ENCODE measurements around the gene DPYSL5.
A peak's percentile ranks its signal among the peaks of the same experiment; 100 is the strongest.
"Not testable (repeated sequence)": the region's sequence is repeated elsewhere in the genome, so short reads cannot be mapped to it uniquely, and the experiment has no call there.

DPYSL5 gene

DNA sequence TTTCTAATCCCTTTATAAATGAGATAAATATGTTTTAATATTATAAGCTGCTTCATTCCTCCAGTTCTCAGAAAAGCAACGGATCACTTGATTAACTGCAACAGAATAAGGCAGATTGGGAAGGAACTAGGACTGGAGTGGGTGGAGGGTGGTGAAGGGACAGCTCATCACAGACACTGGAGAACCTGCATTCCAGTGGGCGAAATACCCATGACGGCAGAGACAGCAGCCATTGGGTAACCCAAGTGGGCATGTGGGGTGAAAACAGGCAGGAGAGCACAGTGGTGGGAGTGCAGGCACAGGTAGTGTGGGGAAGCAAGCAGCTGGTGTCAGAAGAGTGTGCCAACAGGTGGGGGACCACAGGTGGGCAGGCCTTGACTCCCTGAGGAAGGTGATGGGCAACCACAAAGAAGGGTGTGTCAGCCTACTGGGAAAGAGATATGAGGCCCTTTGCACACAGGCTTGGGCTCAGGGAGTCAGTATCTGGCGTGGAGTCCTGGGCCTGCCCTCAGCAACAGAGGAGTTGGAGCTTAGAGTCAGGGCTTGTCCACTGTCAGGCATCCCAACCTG lies 27.2 kb downstream of the DPYSL5 start:
- DNase-seq (ENCODE audit: low spot score) = no peak

DNA sequence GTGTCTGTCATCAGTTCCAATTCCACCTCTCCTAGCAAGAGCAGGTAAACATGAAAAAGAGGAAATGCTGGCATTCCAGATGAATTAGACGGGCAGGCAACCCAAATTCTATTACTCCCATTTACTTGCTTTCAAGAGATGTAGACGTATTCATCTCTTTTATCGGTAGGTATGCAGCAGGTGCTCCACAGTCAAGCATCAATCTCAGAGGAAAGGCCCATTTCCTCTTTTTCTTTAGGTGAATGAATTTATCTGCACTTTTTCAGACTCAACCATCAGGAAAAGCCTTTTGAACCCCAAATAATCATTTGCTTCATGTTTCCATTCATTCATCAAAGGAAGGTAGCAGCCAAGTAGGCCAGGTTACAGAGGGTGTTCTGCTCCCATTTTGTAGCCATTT lies 27.9 kb downstream of the DPYSL5 start:
- DNase-seq (ENCODE audit: low spot score) = no peak

DNA sequence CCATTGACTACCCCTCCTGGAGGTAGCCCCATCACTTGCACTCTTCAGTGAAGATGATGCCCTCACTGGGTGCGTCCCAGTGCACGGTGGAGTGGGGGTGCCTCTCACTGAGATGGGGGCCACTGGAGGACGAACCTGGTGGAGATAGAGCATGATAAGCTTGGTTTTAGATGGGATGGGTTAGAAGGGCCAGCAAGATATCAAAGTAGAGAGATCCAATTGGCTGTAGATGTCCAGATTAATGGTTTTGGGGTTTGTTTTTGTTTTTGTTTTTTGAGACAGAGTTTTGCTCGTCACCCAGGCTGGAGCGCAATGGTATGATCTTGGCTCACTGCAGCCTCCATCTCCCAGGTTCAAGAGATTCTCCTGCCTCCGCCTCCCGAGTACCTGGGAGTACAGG lies 28.3 kb downstream of the DPYSL5 start:
- DNase-seq (ENCODE audit: low spot score) = no peak

DNA sequence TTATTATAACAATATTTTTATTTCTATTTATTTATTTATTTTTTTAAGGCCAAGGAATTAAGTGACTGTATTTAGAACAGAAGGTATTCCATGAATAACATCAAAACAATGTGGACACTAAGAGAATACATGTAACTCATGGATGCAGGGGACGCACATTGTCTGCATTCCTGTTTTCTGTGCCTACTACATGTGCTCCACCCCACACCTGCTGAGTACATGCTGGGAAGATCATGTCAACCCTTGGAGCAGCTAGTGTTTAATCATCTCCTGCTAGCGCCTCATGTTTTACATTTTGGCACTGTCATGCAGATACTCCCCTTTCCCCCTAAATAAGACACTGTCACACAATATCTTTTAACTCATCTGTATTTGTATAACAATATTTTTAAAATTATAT lies 29.3 kb downstream of the DPYSL5 start:
- no peak for DNase-seq (ENCODE audit: low spot score)

- DNase-seq (ENCODE audit: low spot score) = no peak
These were observed 32.2 kb downstream of the DPYSL5 start for GRCh38 chr2:26880161-26880560.

- DNase-seq (ENCODE audit: low spot score) = no peak
These were observed 33.0 kb downstream of the DPYSL5 start for GRCh38 chr2:26880910-26881435.

DNA sequence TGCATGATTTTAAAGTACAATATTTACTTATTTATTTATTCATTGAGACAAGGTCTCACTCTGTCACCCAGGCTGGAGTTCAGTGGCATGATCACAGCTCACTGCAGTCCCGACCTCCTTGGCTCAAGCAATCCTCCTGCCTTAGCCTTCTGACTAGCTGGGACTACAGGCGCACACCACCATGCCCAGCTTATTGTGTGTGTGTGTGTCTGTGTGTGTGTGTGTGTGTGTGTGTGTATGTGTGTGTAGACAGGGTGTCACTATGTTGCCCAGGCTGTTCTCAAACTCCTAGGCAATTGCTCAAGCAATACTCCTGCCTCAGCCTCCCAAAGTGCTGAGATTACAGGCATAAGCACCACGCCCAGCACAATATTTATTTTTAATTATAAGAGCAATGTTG lies 34.3 kb downstream of the DPYSL5 start:
- not testable (repeated sequence) for DNase-seq (ENCODE audit: low spot score)

GRCh38 chr2:26883956-26884355 lies 36.0 kb downstream of the DPYSL5 start:
- DNase-seq (ENCODE audit: low spot score) = no peak

DNA sequence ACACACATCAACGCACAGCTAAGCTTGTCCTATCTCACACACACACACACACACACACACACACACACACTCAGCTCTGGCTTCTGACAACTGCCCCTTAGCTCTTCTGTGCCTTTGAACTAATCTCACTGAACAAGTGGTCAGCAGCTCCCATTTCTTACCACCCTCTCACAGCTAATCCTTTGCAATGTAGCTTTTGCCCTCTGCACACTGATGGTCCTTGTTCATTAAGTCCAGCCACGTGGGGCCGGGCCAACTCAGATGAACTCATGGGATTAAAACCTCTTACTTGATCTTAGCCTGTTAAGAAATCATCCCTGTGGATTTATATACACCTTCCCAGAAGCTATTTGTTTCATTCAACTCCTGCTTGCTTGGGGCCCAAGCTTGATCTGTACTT lies 36.6 kb downstream of the DPYSL5 start:
- no peak for DNase-seq (ENCODE audit: low spot score)

GRCh38 chr2:26885651-26886329 lies 37.9 kb downstream of the DPYSL5 start:
- DNase-seq (ENCODE audit: low spot score) = no peak

DNA sequence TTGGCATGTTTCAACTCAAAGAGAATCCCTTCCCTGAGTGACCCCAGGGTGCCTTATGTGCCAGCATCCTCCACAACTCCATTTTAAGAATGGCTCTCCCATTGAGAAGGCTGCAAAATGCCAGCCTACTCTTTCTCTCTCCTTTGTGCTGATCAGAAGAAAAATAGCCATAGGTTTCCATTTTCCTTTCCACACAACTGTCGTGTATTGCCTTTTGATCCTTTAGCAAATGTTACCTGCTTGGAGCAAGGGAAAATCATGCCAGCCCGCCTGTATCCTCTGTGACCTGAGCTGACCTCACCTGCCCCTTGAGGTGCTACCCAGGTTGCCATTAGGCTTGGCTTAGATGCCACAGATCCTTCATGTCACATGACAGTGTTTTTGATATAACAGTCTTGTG lies 38.8 kb downstream of the DPYSL5 start:
- no peak for DNase-seq (ENCODE audit: low spot score)

- peak; percentile 17 for DNase-seq (ENCODE audit: low spot score)
These were observed 39.2 kb downstream of the DPYSL5 start for GRCh38 chr2:26887151-26887550.

DNA sequence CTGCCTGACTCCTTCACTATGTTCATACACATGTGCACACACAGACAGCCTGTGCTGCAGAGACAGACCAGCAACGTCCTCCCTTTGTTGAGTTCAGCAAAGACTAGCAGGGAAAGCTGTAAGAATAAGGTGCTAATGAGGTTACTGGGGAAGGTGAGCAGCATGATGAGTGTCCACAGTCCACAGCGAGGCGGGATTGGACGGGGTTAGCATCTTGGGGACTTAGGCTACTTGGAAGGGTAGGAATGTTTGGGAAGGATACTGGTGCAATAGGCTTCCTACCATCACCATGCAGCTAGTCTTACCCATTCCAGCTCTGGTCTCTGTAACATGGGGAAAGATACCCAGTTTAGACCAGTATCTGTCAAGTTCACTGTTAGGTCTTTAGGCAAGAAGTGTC lies 41.9 kb downstream of the DPYSL5 start:
- no peak for DNase-seq (ENCODE audit: low spot score)

DNA sequence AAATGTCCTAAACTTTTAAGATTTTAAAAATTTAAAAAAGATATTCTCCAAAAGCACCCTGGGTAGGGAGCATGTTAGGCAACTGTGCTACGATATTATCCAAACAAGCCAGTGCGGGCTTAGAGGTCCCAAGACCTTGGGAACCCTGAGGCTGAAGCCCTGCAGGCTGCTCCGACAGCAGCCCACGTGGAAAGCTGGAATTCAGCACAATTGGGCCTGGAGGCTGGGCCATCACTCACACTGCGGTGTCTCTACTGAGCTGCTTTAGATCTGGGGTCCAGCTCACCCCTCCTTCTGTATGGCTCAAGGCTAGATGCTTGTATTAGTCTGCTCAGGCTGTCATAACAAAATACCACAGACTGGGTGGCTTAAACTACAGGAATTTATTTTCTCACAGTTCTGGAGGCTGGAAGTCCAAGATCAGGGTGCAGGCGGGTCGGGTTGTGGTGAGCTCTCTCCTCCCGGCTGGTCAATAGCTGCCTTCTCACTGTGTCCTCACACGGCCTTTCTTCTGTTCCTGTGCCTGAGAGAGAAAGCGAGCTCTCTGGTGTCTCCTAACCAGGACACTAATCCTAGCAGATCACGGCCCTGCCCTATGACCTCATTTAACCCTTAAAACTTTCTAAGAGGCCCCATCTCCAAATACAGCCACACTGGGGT lies 42.5 kb downstream of the DPYSL5 start:
- DNase-seq (ENCODE audit: low spot score) = no peak

DNA sequence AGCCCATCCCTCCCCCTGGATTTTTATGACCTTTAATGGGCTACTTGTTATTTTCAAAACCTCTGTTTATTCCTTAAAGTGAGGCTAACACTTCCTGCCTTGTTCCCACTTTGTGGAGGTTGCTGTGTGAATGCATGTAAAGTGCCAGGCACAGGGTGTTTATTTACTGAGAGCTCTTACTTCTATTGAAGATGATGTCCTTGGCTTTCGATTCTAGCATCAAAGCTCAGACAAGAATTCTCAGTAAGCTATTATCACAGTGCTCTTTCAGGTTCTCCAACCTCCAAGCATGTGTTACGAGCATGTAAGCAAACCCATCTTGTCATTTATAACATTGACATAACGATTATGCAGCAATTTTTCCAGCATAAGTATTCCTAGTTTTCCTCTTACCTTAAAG lies 44.2 kb downstream of the DPYSL5 start:
- no peak for DNase-seq (ENCODE audit: low spot score)

GRCh38 chr2:26892922-26893524 lies 45.1 kb downstream of the DPYSL5 start:
- DNase-seq (ENCODE audit: low spot score) = no peak

DNA sequence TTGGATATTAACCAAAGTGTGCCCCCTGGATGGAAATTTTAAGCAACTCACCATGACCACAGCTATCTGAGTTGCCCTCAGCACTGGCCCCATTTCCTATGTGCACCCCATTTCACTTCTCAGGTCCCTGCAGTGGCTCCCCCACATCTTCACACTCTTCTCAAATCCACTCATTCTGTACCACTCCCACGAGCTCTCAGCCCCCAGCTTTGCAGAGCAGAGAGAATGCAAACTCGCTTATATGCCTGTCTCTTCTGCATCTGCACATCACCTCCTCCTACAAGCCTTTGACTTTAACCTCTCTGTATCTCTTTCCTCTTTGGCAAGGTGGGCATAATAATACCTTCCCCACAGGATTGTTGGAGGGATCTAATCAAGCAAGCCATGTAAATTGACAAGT lies 46.2 kb downstream of the DPYSL5 start:
- DNase-seq (ENCODE audit: low spot score) = no peak

DNA sequence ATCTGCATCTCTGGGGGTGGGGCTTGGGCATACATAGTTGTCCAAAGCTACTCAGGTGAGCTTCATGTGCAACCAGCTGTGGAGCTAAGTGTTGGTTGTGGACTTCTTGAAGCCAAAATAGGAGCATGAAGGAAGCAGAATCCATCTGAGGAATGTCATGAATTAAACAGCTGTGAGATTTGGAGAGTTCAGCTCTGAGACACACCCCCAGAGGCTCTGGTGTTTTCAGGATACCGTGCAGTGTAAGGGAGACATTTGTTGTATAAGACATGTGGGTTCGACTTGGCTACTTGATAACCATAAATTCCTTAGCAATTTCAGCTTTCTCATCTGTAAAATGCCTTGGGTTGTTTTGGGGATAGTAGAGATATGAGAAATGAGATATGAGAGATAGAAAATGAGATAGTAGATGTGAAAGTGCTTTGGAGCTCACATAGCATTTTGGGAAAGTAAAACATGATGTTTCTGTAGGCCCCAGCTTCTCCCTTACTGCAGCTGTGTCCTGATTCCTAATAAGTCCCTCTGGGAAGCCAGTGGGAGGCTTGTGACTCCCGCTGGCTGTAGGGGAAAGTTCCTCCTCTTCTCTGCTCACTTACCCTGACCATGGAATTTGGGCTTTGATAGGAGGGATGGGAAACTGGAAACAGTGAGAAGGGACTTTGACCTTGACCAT lies 50.0 kb downstream of the DPYSL5 start:
- DNase-seq (ENCODE audit: low spot score) = no peak

GRCh38 chr2:26898480-26899078 lies 50.6 kb downstream of the DPYSL5 start:
- DNase-seq (ENCODE audit: low spot score) = no peak

DNA sequence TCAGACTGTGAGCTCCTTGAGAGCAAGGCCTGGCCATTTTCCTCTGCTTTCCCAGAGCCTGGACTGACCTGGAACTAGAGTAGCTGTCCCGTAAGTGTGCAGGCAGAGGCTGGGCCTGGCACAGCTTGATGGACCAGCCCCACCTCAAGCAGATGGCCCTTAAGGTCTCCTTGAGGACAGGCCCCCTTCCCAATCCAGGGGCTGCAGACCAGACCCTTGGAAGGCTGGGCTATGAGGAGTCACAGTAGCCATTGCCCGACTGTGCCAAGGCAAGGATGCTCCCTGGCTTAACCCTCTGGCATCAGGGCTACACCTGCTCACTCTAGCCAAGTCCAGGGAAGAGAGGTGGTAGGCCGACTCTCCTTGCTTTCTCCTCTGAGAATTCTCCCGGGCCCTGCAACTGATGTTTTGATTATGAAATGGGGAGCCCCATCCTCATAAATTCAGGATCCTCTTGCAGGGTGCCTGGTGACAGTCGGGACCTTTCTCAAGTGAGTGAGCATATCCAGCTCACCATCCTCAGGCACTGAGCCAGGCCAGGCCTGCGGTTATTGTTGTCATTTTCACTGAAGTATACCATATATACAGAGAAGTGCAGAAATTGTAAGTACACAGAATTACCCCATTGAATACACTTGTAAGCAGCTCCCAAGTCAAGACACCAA lies 51.7 kb downstream of the DPYSL5 start:
- DNase-seq (ENCODE audit: low spot score) = no peak

DNA sequence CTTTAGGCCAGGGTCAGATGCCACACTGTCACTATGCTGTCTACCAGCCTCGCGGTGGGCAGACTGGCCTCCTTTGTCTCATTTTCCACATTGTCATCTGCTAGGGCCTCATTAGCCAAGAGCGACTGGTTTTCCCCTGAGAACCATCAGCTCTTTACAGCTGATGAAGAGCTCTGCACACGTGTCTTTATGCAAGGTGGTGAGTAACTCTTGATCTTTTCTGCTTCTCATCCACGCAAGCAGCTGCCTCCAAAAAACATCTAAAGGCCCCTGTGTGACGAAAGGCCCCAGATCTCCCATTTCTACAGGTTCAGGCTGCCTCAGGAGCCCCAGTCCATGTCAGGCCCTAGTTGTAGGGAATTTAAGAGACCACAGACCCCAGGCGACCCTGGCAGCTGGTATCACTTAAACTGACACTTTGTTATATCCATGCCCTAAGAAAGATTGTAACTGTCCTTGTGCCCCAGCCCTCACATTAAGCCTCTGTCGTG lies 52.9 kb downstream of the DPYSL5 start:
- DNase-seq (ENCODE audit: low spot score) = no peak

Data from NAMALWA (cell line).